ENCODE results near the gene PEAK1. TPM values are rescaled to one million over a fixed set of nuclear protein-coding genes. Genes with fewer than 3 reads are reported as not detected.

Gene PEAK1
- total and polyA plus RNA-seq, 7 experiments from 2014 or later = 1.2 to 31.0 (median 12.7) TPM

GRCh38 chr15:77418966-77419835, 703 bp downstream of the PEAK1 start:
- H3K4me1 Mint-ChIP-seq = peaks cover 19 to 42% (median 39%) of the 10 kb centered on the region in 7 donors
- POLR2A ChIA-PET = interaction anchor here (0.6 to 1.3 kb wide), 2 partner anchors 9 to 515 kb away, joined by 3 to 12 read pairs; no protein-coding TSS in a partner anchor
- H3K4me1 ChIP-seq (ENCODE audit: control insufficient read depth in 2 of 2, insufficient read depth in 2 of 2, low read length in 2 of 2) = peaks cover 0 to 12% of the 10 kb centered on the region in 2 donors
- peak overlapping the region; percentile 86 to 98 (median 95) for H3K4me3 Mint-ChIP-seq
- DNase-seq = peak in 7 of 9 donors; percentile 2 to 37 (median 17)
- peaks cover 0 to 3% (median 0%) of the 10 kb centered on the region in 3 experiments for H3K36me3 ChIP-seq (ENCODE audit: control insufficient read depth in 2 of 3, insufficient read depth in 3 of 3, low read length in 3 of 3)
- no peaks in the 10 kb centered on the region for H3K9me3 ChIP-seq (ENCODE audit: control insufficient read depth in 2 of 3, low read length in 3 of 3)
- peak overlapping the region; percentile 63 for H3K4me3 ChIP-seq (ENCODE audit: low read length)
- H3K27ac ChIP-seq (ENCODE audit: low read depth, low read length) = peak overlapping the region; percentile 86
- no peak for ATAC-seq
- H3K9me3 Mint-ChIP-seq = no peaks in the 10 kb centered on the region
- H3K27me3 Mint-ChIP-seq = peaks cover 0 to 4% (median 0%) of the 10 kb centered on the region in 5 donors
- intact Hi-C loops (cut with micrococcal nuclease) = loop anchor here (1.0 to 5.0 kb wide), 3 partner anchors 10 to 1577 kb away; partner anchors contain the start of genes IREB2 (in 1 of the 2) and UBE2Q2 (in 1 of the 2)
- peak overlapping the region; percentile 13 to 92 (median 86) for H3K27ac Mint-ChIP-seq
- CTCF ChIA-PET = interaction anchor here (0.6 kb wide), 1 partner anchor 25 kb away, joined by 3 read pairs; no protein-coding TSS in a partner anchor
- H3K27me3 ChIP-seq (ENCODE audit: control insufficient read depth in 2 of 2, insufficient read depth in 2 of 2, low read length in 2 of 2) = no peaks in the 10 kb centered on the region
- H3K36me3 Mint-ChIP-seq = peaks cover 0 to 2% (median 0%) of the 10 kb centered on the region in 5 donors

GRCh38 chr15:77418391-77418965, 1.4 kb downstream of the PEAK1 start:
- peak overlapping the region; percentile 63 for H3K4me3 ChIP-seq (ENCODE audit: low read length)
- peak overlapping the region; percentile 86 to 98 (median 95) for H3K4me3 Mint-ChIP-seq
- DNase-seq = no peak
- no peaks in the 10 kb centered on the region for H3K9me3 ChIP-seq (ENCODE audit: control insufficient read depth in 2 of 3, low read length in 3 of 3)
- H3K27me3 Mint-ChIP-seq = peaks cover 0 to 4% (median 0%) of the 10 kb centered on the region in 5 donors
- no peaks in the 10 kb centered on the region for H3K9me3 Mint-ChIP-seq
- H3K36me3 ChIP-seq (ENCODE audit: control insufficient read depth in 2 of 3, insufficient read depth in 3 of 3, low read length in 3 of 3) = peaks cover 0 to 3% (median 0%) of the 10 kb centered on the region in 3 experiments
- peaks cover 11 to 36% (median 32%) of the 10 kb centered on the region in 7 donors for H3K4me1 Mint-ChIP-seq
- intact Hi-C loops (cut with micrococcal nuclease) = loop anchor here (1.0 to 5.0 kb wide), 3 partner anchors 9 to 1576 kb away; partner anchors contain the start of genes IREB2 (in 1 of the 2) and UBE2Q2 (in 1 of the 2)
- peak overlapping the region; percentile 43 to 92 (median 86) for H3K27ac Mint-ChIP-seq
- no peak overlapping the region for H3K27ac ChIP-seq (ENCODE audit: low read depth, low read length)
- no peaks in the 10 kb centered on the region for H3K27me3 ChIP-seq (ENCODE audit: control insufficient read depth in 2 of 2, insufficient read depth in 2 of 2, low read length in 2 of 2)
- ChIA-PET CTCF (interaction anchor here (0.6 kb wide), 1 partner anchor 24 kb away, joined by 3 read pairs; no protein-coding TSS in a partner anchor), POLR2A (interaction anchor here (0.6 to 1.3 kb wide), 2 partner anchors 9 to 514 kb away, joined by 3 to 12 read pairs; no protein-coding TSS in a partner anchor)
- H3K4me1 ChIP-seq (ENCODE audit: control insufficient read depth in 2 of 2, insufficient read depth in 2 of 2, low read length in 2 of 2) = peaks cover 0 to 12% of the 10 kb centered on the region in 2 donors
- ATAC-seq = no peak
- H3K36me3 Mint-ChIP-seq = peaks cover 0 to 2% (median 0%) of the 10 kb centered on the region in 5 donors

- POLR2A ChIA-PET = no interaction called here
- H3K9me3 Mint-ChIP-seq = no peaks in the 10 kb centered on the region
- Histone ChIP-seq H3K27me3 (ENCODE audit: control insufficient read depth in 2 of 2, insufficient read depth in 2 of 2, low read length in 2 of 2) (no peaks in the 10 kb centered on the region), H3K36me3 (ENCODE audit: control insufficient read depth in 2 of 3, insufficient read depth in 3 of 3, low read length in 3 of 3) (peaks cover 0 to 3% (median 0%) of the 10 kb centered on the region in 3 experiments), H3K27ac (ENCODE audit: low read depth, low read length) (no peak overlapping the region), H3K9me3 (ENCODE audit: control insufficient read depth in 2 of 3, low read length in 3 of 3) (no peaks in the 10 kb centered on the region), H3K4me3 (ENCODE audit: low read length) (no peak overlapping the region), H3K4me1 (ENCODE audit: control insufficient read depth in 2 of 2, insufficient read depth in 2 of 2, low read length in 2 of 2) (peaks cover 0 to 12% of the 10 kb centered on the region in 2 donors)
- H3K36me3 Mint-ChIP-seq = peaks cover 0 to 2% (median 0%) of the 10 kb centered on the region in 5 donors
- intact Hi-C loops (cut with micrococcal nuclease) = loop anchor here (1.0 to 5.0 kb wide), 3 partner anchors 8 to 1575 kb away; partner anchors contain the start of genes IREB2 (in 1 of the 2) and UBE2Q2 (in 1 of the 2)
- H3K4me1 Mint-ChIP-seq = peaks cover 10 to 34% (median 24%) of the 10 kb centered on the region in 7 donors
- H3K4me3 Mint-ChIP-seq = peak overlapping the region in 1 of 10 donors; percentile 16
- no peak overlapping the region for H3K27ac Mint-ChIP-seq
- peaks cover 0 to 4% (median 0%) of the 10 kb centered on the region in 5 donors for H3K27me3 Mint-ChIP-seq
- DNase-seq (no peak), ATAC-seq (no peak)
- CTCF ChIA-PET = no interaction called here
Observed at GRCh38 chr15:77417602-77418001, 2.3 kb downstream of the PEAK1 start.

GRCh38 chr15:77416954-77417353, 3.0 kb downstream of the PEAK1 start:
- Mint-ChIP-seq H3K9me3 (no peaks in the 10 kb centered on the region), H3K27me3 (peaks cover 0 to 4% (median 0%) of the 10 kb centered on the region in 5 donors), H3K27ac (no peak overlapping the region), H3K4me1 (peaks cover 10 to 38% (median 23%) of the 10 kb centered on the region in 7 donors), H3K4me3 (no peak overlapping the region), H3K36me3 (peaks cover 0 to 5% (median 0%) of the 10 kb centered on the region in 5 donors)
- Histone ChIP-seq H3K9me3 (ENCODE audit: control insufficient read depth in 2 of 3, low read length in 3 of 3) (no peaks in the 10 kb centered on the region), H3K36me3 (ENCODE audit: control insufficient read depth in 2 of 3, insufficient read depth in 3 of 3, low read length in 3 of 3) (peaks cover 0 to 3% (median 0%) of the 10 kb centered on the region in 3 experiments), H3K4me3 (ENCODE audit: low read length) (no peak overlapping the region), H3K27me3 (ENCODE audit: control insufficient read depth in 2 of 2, insufficient read depth in 2 of 2, low read length in 2 of 2) (no peaks in the 10 kb centered on the region), H3K27ac (ENCODE audit: low read depth, low read length) (no peak overlapping the region), H3K4me1 (ENCODE audit: control insufficient read depth in 2 of 2, insufficient read depth in 2 of 2, low read length in 2 of 2) (peaks cover 0 to 8% of the 10 kb centered on the region in 2 donors)
- intact Hi-C loops (cut with micrococcal nuclease) = loop anchor here (5.0 kb wide), 2 partner anchors 1020 to 1575 kb away; partner anchors contain the start of genes IREB2 (in 1 of the 2) and UBE2Q2 (in 1 of the 2)
- CTCF ChIA-PET = no interaction called here
- ATAC-seq = no peak
- DNase-seq = no peak
- POLR2A ChIA-PET = no interaction called here

- ATAC-seq (no peak), DNase-seq (no peak)
- no peak overlapping the region for H3K4me3 ChIP-seq (ENCODE audit: low read length)
- ChIA-PET CTCF (no interaction called here), POLR2A (no interaction called here)
- H3K27me3 ChIP-seq (ENCODE audit: control insufficient read depth in 2 of 2, insufficient read depth in 2 of 2, low read length in 2 of 2) = no peaks in the 10 kb centered on the region
- H3K27ac ChIP-seq (ENCODE audit: low read depth, low read length) = no peak overlapping the region
- H3K9me3 Mint-ChIP-seq = no peaks in the 10 kb centered on the region
- intact Hi-C loops (cut with micrococcal nuclease) = loop anchor here (5.0 kb wide), 2 partner anchors 1021 to 1574 kb away; partner anchors contain the start of genes IREB2 (in 1 of the 2) and UBE2Q2 (in 1 of the 2)
- peaks cover 10 to 33% (median 14%) of the 10 kb centered on the region in 7 donors for H3K4me1 Mint-ChIP-seq
- H3K36me3 ChIP-seq (ENCODE audit: control insufficient read depth in 2 of 3, insufficient read depth in 3 of 3, low read length in 3 of 3) = peaks cover 0 to 3% (median 0%) of the 10 kb centered on the region in 3 experiments
- no peak overlapping the region for H3K27ac Mint-ChIP-seq
- H3K36me3 Mint-ChIP-seq = peaks cover 0 to 5% (median 0%) of the 10 kb centered on the region in 5 donors
- peaks cover 0 to 4% (median 0%) of the 10 kb centered on the region in 5 donors for H3K27me3 Mint-ChIP-seq
- no peaks in the 10 kb centered on the region for H3K4me1 ChIP-seq (ENCODE audit: control insufficient read depth in 2 of 2, insufficient read depth in 2 of 2, low read length in 2 of 2)
- no peak overlapping the region for H3K4me3 Mint-ChIP-seq
- H3K9me3 ChIP-seq (ENCODE audit: control insufficient read depth in 2 of 3, low read length in 3 of 3) = no peaks in the 10 kb centered on the region
Observed at GRCh38 chr15:77416148-77416455, 3.8 kb downstream of the PEAK1 start.
